GM04504 (cell line): ENCODE data around the gene CAB39.

ENCODE experiments used
- DNase-seq: peaks from one replicate; pipeline ENCODE4 v3.0.0-alpha.2; 2012; ENCODE audit warnings: low read depth

Gene CAB39

GRCh38 chr2:230757476-230757875 is 44.8 kb downstream of the CAB39 start:
- peak; percentile 57 for DNase-seq

DNA sequence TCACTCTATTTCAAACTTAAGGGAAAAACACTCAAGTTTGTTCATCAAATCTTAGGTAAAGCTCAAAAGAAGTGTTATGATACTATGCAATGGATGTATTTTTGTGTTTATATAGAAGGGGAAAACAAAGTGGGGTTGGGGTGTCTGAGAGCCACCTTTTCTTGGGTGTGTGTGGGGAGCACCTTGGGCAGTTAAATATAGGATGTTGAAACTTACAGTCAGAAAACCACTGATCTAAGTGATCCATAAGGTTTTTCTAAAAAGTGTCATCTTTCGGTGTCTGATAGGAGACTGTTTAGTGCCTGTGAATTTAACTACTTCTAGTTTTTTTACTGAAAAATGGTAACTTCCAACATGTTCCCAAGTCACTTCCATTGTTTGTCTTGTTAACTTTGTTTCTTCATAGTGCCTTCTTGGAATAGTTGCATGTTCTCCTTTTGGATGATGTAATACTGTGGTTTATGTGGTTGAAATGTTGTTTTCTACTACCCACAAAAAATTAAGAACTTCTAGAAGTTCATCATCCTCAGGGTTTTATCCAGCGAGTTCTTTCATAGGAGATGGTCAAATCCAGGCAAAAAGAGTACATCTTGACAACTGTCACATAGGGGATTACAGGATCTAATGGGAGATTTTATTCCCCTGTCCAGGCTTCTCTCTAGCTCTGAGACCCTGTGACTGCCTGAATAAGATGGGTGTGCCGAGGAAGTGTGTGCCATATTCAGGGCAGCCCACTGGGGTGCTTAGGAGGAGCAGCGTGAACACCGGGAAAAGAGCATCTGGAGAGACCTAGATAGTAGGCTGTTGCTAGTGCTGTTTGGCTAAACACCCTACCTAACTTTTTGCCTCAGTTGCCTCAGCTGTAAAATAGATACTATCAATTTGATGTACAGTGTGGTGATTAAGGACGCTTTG is 46.2 kb downstream of the CAB39 start:
- DNase-seq: peak; percentile 71

DNA sequence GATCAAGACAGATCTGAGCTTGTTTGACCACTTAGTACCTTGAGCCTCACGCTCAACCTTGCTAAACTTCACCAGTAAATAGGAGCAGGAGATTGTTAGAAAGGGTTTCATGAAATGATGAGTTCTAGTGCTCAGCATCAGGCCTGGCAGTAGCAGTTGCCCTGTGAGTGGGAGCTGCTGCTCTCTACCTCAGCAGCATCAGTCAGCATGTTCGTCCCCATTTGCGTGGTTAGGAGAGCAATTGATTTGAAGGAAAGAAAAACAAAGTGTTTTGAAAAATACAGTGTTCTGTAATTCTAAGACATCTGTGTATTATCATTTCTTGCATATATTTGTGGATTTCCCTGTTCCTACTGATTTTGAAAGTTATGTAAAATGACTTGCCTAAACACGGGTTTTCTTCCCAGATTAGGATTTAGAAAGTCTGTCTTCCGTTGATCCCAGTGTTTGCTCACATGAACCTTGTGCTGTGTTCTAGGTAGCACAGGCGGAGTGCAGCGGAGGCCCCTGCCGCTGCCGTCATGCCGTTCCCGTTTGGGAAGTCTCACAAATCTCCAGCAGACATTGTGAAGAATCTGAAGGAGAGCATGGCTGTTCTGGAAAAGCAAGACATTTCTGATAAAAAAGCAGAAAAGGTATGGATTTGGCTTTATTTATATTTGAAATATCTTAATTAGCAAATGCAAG is 47.0 kb downstream of the CAB39 start:
- no peak for DNase-seq

DNA sequence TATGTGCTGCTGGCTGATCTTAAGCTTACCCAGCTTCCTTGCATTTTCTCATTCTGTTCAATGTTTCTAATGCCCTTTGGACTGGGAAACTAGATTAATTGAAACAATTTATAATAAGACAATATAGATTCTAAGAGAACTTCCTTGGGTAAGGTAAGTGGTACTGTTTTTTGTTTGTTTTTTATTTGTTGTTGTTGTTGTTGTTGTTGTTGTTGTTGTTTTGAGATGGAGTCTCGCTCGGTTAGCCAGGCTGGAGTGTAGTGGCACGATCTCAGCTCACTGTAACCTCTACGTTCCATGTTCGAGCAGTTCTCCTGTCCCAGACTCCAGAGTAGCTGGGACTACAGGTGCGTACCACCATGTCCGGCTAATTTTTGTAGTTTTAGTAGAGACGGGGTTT is 49.1 kb downstream of the CAB39 start:
- no peak for DNase-seq

- DNase-seq: no peak
These were observed 49.8 kb downstream of the CAB39 start for GRCh38 chr2:230762317-230762896.

GRCh38 chr2:230764346-230764745 is 51.7 kb downstream of the CAB39 start:
- no peak for DNase-seq

DNA sequence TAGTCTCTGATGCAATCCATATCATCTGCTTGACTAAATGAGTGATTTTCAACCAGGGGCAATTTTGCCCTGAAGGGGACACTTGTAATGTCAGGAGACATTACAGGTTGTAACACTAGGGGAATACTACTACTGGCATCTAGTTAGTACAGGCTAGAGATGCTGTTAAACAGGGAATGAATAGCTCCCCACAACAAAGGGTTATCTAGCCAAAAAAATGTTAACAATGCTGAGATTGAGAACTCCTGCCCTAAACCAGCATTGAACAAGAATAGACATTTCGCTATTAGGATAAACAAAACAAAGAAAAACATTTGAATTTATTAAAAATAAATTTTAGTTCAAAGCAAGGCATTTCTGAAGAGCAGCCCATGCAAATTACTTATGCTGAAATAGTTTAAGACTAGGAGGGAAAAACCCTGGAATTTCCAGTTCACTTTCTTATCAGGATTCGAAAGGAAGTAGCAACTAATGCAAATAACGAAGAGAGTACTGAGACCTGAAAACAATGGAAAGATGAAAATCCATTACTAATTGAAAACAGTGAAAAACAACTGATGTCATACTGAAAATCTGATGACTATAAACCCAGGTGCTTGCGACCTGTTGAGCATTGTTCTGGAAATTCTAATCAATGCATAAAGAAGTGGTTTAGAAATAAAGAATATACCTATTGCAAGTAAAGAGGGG is 53.1 kb downstream of the CAB39 start:
- no peak for DNase-seq

DNA sequence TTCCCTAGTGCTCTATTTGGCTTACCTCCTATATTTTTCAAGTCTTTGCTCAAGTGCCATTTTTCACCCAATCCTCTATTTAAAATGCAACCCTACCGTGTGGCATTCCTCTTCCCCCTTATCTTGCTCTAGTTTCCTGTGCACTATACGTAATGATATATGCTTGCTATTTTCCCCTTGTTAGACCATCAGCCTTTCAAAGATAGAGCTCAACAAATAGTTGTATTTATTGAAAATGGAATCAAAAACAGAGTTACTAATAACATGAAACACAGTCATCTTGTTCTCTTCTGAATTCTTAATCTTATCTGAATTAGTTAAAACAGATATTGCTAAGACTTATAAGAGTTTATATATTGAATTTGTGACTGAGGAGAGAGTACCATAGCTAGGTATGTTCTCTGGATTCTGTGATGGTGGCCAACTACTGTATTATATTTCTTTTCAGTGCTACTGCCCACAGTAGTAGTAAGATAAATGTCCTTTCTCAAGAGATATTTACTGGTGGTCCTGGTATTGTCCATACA is 55.3 kb downstream of the CAB39 start:
- no peak for DNase-seq

- no peak for DNase-seq
These were observed 58.2 kb downstream of the CAB39 start for GRCh38 chr2:230770804-230771203.

GRCh38 chr2:230772156-230772555 is 59.5 kb downstream of the CAB39 start:
- no peak for DNase-seq

DNA sequence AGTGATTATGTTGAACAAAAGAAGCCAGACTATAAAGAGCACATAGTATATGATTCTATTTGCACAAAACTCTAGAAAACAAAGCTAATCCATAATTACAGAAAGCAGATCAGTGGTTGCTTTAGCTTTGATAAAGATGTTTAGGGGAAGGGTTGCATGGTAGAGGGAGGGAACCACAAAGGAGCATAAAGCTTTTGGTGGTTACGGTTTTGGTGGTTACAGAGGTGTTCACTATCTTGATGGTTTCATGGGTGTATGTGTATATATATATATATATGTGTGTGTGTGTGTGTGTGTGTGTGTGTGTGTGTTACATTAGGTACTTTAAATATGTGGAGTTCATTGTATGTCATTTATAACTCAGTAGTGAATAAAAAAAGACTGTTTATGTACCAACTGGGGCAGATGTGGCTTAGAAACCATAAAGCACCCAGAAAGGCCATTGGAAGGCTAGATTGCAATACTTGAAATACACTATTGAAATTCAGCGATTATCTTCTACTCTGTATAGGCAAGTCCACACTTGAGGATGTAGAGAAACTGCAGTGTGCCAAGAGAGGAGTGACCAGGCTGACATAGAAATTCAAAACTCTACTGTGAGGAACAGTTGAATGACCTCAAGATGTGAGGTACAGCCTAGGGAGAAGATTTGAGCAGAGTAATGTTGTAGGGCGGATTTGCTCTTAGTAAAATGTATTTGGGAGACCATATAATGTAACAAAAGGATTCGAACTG is 60.6 kb downstream of the CAB39 start:
- no peak for DNase-seq

GRCh38 chr2:230774348-230774951 is 61.8 kb downstream of the CAB39 start:
- DNase-seq: peak; percentile 73

DNA sequence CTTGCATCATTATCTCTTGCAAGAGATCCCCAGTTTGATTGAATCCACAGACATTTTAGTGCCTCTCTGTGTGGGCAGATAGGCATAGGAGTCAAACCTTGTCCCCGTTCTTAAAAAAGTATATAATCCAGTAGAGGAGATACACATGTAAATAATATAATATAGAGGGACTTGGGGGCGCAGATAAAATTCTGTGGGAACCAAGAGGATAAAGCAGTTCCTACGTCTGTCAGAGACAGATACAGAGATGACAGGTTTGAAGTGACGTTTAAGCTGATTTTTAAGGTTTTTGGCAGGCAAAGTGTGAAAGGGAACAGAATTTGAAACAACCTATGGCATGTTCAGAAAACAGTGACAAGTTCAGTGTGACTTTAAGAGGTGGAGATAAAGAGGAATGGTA is 63.1 kb downstream of the CAB39 start:
- no peak for DNase-seq

GRCh38 chr2:230777721-230778120 is 65.1 kb downstream of the CAB39 start:
- DNase-seq: no peak

DNA sequence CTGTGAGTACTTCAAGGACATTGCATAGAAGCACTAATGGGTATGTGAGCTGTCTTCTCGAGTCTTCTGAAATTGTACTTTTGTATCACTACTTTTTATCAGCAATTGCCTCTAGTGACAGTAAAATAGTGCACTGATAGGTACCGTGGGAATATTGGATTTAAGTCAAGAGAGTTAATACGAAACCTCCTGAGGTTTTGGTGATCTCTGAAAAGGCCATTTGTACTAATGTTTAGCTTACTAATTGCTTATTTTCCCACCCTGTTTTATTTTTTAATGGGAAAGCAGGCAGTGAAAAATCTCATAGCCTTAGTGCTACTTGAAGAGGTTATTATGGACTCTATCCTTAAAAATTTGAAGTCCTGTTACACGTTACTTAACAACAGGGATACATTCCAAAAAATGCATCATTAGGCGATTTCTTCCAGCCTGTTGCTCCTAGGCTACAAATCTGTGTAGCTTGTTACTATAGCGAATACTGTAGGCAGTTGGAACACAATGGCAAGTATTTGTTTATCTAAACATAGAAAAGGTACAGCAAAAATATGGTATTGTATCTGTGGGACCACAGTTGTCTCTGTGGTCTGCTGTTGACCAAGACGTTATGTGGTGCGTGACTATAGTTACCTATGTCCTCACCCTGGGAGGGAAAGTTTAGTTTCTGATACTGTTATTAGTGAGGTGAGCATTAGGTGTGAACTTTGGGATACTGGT is 65.9 kb downstream of the CAB39 start:
- no peak for DNase-seq

- DNase-seq: no peak
These were observed 66.5 kb downstream of the CAB39 start for GRCh38 chr2:230779126-230779525.

GRCh38 chr2:230779607-230780006 is 67.0 kb downstream of the CAB39 start:
- DNase-seq: no peak

DNA sequence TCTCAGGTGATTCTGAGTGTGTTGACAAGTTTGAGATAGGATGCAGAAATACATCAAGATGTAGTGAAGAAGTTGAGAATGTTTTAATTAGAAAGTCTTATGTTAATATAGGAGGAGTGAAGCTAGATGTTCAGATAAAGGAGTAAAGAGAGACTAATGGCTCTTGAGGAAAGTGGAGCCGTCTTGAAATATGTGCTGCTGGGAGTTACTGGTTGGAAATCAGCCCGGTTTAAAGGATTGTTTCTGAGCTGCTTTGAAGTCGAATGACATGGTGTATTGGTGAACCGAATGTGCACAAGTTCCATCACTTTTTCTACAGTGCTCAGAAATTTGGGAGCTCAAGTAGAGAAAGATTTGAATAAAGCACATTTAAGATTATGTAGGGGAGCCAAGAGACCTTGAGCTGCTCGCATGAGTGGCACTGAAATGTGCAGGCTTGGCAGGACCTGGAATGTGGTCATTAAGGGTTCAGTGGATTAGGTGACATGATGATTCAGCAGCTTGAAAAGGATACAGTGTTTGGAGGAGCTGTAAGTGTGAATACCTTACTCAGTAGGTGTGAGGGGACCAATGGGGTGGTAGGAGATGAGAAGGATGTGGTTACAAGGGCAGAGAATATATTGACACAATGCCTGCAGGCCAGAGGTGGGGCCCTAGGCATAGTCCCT is 68.6 kb downstream of the CAB39 start:
- DNase-seq: no peak

- peak; percentile 73 for DNase-seq
These were observed 70.5 kb downstream of the CAB39 start for GRCh38 chr2:230783101-230783500.

GRCh38 chr2:230784795-230785194 is 72.2 kb downstream of the CAB39 start:
- no peak for DNase-seq
